Ovary (tissue), 3 donors: Measurements from ENCODE around the gene UBA5.

Experiments
- EP300 ChIP-seq: sonication (generic); formaldehyde crosslinking; IDR thresholded peaks from one replicate; pipeline ENCODE4 v1.6.1; 2017; ENCODE audit warnings: antibody characterized with exemption
- POLR2A ChIP-seq: fragments of 450-650 bp; IDR thresholded peaks from one replicate; pipeline ENCODE4 v1.6.1; 2017; ENCODE audit warnings: antibody characterized with exemption, mild to moderate bottlenecking, moderate library complexity
- TF ChIP-seq, protein P1 (sequence below), 3 donors: fragments of 450-650 bp in 2 of 3; fragments of 200-600 bp in 1 of 3; IDR thresholded peaks; one replicate each; pipeline versions ENCODE4 v1.5.1 to v1.8.0; 2016 to 2022; ENCODE audit warnings: antibody characterized with exemption in 3 of 3, mild to moderate bottlenecking in 1 of 3
- donor health status: DM: no; HTN: no; CAD: no.

DNA sequence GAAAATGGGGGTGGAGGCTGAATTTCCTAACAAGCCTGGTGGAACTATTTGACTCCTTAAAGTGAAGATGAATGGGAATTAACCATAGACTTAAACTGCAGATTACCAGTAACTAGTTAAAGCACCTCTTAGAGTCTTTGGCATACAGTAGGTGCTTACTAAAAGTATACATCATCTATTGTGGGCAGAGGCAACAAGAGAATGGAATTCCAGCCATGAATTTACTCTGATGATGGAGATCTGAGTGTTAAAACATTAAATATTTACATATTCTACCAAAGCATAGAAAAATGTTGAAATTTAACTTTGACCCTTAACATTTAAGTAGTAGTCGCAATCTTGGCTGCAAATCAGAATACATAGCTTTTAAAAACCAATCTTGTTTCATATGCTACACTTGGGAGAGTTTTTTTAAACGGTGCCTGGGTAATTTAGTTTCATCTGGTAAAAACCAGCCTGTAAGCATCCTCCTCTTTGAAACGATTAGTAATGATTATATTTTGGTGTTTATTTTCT, 5.2 kb downstream of the UBA5 start:
- TF ChIP-seq, protein P1, sequence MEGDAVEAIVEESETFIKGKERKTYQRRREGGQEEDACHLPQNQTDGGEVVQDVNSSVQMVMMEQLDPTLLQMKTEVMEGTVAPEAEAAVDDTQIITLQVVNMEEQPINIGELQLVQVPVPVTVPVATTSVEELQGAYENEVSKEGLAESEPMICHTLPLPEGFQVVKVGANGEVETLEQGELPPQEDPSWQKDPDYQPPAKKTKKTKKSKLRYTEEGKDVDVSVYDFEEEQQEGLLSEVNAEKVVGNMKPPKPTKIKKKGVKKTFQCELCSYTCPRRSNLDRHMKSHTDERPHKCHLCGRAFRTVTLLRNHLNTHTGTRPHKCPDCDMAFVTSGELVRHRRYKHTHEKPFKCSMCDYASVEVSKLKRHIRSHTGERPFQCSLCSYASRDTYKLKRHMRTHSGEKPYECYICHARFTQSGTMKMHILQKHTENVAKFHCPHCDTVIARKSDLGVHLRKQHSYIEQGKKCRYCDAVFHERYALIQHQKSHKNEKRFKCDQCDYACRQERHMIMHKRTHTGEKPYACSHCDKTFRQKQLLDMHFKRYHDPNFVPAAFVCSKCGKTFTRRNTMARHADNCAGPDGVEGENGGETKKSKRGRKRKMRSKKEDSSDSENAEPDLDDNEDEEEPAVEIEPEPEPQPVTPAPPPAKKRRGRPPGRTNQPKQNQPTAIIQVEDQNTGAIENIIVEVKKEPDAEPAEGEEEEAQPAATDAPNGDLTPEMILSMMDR (IDR thresholded peaks at IDR 0.05) = no peak
- TF ChIP-seq POLR2A = no peak
- no peak for TF ChIP-seq EP300
